Ishikawa (cell line): ENCODE results near the gene AGBL2.

Experiments
- CEBPB ChIP-seq: IDR thresholded peaks from 2 replicates; pipeline ENCODE4 v1.6.1; 2012
- CREB1 ChIP-seq: IDR thresholded peaks from 2 replicates; pipeline ENCODE4 v1.6.1; 2012; ENCODE audit warnings: low read depth
- EGR1 ChIP-seq: IDR thresholded peaks from 2 replicates; pipeline ENCODE4 v1.6.1; 2012
- EP300 ChIP-seq: IDR thresholded peaks from 2 replicates; pipeline ENCODE4 v1.6.1; 2012; ENCODE audit warnings: borderline replicate concordance
- FOXM1 ChIP-seq: IDR thresholded peaks from 2 replicates; pipeline ENCODE4 v1.6.1; 2012; ENCODE audit warnings: low read depth, borderline replicate concordance
- NFIC ChIP-seq: IDR thresholded peaks from 2 replicates; pipeline ENCODE4 v1.6.1; 2012
- RAD21 ChIP-seq: IDR thresholded peaks from 2 replicates; pipeline ENCODE4 v1.6.1; 2012; ENCODE audit warnings: low read depth
- TAF1 ChIP-seq: IDR thresholded peaks from 2 replicates; pipeline ENCODE4 v1.6.1; 2012; ENCODE audit warnings: low read depth, mild to moderate bottlenecking
- TCF12 ChIP-seq: IDR thresholded peaks from 2 replicates; pipeline ENCODE4 v1.6.1; 2012; ENCODE audit warnings: low read depth
- TEAD4 ChIP-seq: IDR thresholded peaks from 2 replicates; pipeline ENCODE4 v1.6.1; 2012
- YY1 ChIP-seq: IDR thresholded peaks from 2 replicates; pipeline ENCODE4 v1.6.1; 2012; ENCODE audit warnings: low read depth
- ZBTB7A ChIP-seq: IDR thresholded peaks from 2 replicates; pipeline ENCODE4 v1.6.1; 2012; ENCODE audit warnings: low read depth
- TF ChIP-seq, protein P1 (sequence below): IDR thresholded peaks from 2 replicates; pipeline ENCODE4 v1.6.1; 2012
- TF ChIP-seq, protein P2 (sequence below): IDR thresholded peaks from 2 replicates; pipeline ENCODE4 v1.6.1; 2012; ENCODE audit warnings: low read depth, mild to moderate bottlenecking
- TF ChIP-seq, protein P3 (sequence below): IDR thresholded peaks from 2 replicates; pipeline ENCODE4 v1.6.1; 2012

AGBL2 gene

DNA sequence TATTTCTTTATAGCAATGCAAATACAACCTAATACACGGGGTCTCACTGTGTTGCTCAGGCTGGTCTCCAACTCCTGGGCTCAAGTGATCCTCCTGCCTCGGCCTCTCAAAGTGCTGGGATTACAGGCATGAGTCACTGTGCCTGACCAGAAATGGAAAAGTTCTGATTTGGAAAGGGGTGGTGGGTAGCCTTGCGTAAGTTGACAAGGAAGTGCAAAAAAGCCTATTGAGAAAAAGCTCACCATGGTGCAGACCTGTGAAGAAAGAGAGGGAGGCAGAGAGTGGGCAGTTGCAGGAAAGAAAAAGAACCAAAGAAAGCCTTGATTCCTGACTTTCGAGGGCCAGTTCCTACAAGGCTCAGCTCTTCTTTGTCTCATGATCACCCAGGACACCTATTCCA is 27.1 kb downstream of the AGBL2 start:
- TF ChIP-seq, protein P1, sequence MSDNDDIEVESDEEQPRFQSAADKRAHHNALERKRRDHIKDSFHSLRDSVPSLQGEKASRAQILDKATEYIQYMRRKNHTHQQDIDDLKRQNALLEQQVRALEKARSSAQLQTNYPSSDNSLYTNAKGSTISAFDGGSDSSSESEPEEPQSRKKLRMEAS, result no peak
- TF ChIP-seq TEAD4, result no peak
- no peak for TF ChIP-seq ZBTB7A
- TF ChIP-seq FOXM1, result no peak
- no peak for TF ChIP-seq NFIC
- no peak for TF ChIP-seq CEBPB
- TF ChIP-seq TCF12, result no peak
- TF ChIP-seq, protein P2, sequence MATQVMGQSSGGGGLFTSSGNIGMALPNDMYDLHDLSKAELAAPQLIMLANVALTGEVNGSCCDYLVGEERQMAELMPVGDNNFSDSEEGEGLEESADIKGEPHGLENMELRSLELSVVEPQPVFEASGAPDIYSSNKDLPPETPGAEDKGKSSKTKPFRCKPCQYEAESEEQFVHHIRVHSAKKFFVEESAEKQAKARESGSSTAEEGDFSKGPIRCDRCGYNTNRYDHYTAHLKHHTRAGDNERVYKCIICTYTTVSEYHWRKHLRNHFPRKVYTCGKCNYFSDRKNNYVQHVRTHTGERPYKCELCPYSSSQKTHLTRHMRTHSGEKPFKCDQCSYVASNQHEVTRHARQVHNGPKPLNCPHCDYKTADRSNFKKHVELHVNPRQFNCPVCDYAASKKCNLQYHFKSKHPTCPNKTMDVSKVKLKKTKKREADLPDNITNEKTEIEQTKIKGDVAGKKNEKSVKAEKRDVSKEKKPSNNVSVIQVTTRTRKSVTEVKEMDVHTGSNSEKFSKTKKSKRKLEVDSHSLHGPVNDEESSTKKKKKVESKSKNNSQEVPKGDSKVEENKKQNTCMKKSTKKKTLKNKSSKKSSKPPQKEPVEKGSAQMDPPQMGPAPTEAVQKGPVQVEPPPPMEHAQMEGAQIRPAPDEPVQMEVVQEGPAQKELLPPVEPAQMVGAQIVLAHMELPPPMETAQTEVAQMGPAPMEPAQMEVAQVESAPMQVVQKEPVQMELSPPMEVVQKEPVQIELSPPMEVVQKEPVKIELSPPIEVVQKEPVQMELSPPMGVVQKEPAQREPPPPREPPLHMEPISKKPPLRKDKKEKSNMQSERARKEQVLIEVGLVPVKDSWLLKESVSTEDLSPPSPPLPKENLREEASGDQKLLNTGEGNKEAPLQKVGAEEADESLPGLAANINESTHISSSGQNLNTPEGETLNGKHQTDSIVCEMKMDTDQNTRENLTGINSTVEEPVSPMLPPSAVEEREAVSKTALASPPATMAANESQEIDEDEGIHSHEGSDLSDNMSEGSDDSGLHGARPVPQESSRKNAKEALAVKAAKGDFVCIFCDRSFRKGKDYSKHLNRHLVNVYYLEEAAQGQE, result no peak
- TF ChIP-seq CREB1, result no peak
- TF ChIP-seq RAD21, result no peak
- TF ChIP-seq, protein P3, sequence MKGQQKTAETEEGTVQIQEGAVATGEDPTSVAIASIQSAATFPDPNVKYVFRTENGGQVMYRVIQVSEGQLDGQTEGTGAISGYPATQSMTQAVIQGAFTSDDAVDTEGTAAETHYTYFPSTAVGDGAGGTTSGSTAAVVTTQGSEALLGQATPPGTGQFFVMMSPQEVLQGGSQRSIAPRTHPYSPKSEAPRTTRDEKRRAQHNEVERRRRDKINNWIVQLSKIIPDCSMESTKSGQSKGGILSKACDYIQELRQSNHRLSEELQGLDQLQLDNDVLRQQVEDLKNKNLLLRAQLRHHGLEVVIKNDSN, result no peak
- no peak for TF ChIP-seq TAF1
- TF ChIP-seq EP300, result no peak
- no peak for TF ChIP-seq YY1
- no peak for TF ChIP-seq EGR1

DNA sequence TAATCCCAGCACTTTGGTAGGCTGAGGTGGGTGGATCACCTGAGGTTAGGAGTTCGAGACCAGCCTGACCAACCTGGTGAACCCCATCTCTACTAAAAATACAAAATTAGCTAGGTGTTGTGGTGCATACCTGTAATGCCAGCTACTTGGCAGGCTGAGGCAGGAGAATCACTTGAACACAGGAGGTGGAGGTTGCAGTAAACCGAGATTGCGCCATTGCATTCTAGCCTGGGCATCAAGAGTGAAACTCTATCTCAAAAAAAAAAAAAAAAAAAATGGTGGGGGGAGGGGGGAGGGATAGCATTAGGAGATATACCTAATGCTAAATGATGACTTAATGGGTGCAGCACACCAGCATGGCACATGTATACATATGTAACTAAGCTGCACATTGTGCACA is 28.5 kb downstream of the AGBL2 start:
- peak; percentile 50; the same call in 1 of the 2 replicates for TF ChIP-seq CEBPB

DNA sequence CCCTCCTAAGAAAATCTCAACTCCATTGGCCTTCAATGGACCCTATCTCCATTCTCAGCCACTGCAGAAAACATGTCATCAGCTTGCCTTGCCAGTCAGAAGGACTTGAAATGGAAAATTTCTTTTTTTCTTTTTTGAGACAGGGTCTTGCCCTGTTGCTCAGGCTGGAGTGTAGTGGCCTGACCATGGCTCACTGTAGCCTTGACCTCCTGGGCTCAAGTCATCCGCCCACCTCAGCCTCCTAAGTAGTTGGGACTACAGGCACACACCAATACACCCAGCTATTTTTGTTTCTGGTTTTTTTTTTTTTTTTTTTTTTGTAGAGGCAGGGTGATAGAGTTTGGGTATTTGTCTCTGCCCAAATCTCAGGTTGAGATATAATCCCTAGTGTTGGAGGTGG is 29.0 kb downstream of the AGBL2 start:
- TF ChIP-seq NFIC (no peak), TEAD4 (no peak), TAF1 (no peak), YY1 (no peak), RAD21 (no peak), CREB1 (no peak), TCF12 (no peak), CEBPB (no peak), FOXM1 (no peak), ZBTB7A (no peak), EGR1 (no peak), EP300 (no peak)
- TF ChIP-seq, protein P2, result no peak
- TF ChIP-seq, protein P1, result no peak
- TF ChIP-seq, protein P3, result no peak

DNA sequence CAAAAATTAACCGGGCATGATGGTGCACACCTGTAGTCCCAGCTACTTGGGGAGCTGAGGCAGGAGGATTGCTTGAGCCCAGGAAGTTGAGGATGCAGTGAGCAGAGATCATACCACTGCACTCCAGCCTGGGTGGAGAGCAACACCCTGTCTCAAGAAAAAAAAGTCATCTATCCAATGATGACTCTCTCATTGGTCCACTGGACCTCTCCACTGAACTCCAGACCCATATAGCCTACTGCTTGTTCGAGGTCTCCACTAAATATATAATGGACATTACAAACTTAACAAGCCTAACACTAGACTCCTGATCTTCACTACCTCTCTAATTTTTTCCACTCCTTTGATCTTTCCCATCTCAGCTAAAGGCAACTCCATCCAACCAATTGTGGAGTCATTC is 39.3 kb downstream of the AGBL2 start:
- TF ChIP-seq NFIC (no peak), RAD21 (no peak), TAF1 (no peak), TCF12 (no peak), CREB1 (no peak), EGR1 (no peak), EP300 (no peak), ZBTB7A (no peak), CEBPB (no peak), TEAD4 (no peak), YY1 (no peak)
- TF ChIP-seq, protein P2, result no peak
- TF ChIP-seq, protein P3, result no peak
- TF ChIP-seq, protein P1, result no peak
